Activated CD4-positive, alpha-beta T cell treated with anti-CD3 and anti-CD28 coated beads for 36 hours (primary cell): ENCODE measurements around the gene EPN2. TPM values are rescaled to one million over a fixed set of nuclear protein-coding genes. Genes with fewer than 3 reads are reported as not detected.
"Not testable (repeated sequence)": the region's sequence is repeated elsewhere in the genome, so short reads cannot be mapped to it uniquely, and the experiment has no call there.

Source experiments
- ATAC-seq: fragments of 200-7000 bp; cut with Tn5 transposase; one replicate; pipeline ENCODE4 v1.10.0; 2021; ENCODE audit warnings: mild to moderate bottlenecking, moderate library complexity
- CTCF ChIA-PET: fragments of 350-600 bp; sonication (Branson Sonifier 250); formaldehyde crosslinking; loops from one replicate; lab custom pipeline; 2021; ENCODE audit warnings: antibody characterized with exemption; lab: Charles Lee
- POLR2A ChIA-PET: fragments of 350-600 bp; sonication (Branson Sonifier 250); formaldehyde crosslinking; loops from one replicate; lab custom pipeline; 2021; ENCODE audit warnings: antibody characterized with exemption, inconsistent platforms; lab: Charles Lee
- DNase-seq: peaks from one replicate; pipeline ENCODE4 v3.0.0-alpha.2; 2020
- H3K27ac Mint-ChIP-seq: one replicate; pipeline ENCODE4 v1.8.0; 2021; ENCODE audit warnings: mixed read lengths
- H3K27me3 Mint-ChIP-seq: one replicate; pipeline ENCODE4 v1.8.0; 2021; ENCODE audit warnings: mixed read lengths
- H3K36me3 Mint-ChIP-seq: one replicate; pipeline ENCODE4 v1.8.0; 2021; ENCODE audit warnings: low read depth, mixed read lengths
- H3K4me1 Mint-ChIP-seq: one replicate; pipeline ENCODE4 v1.8.0; 2021; ENCODE audit warnings: mixed read lengths
- H3K4me3 Mint-ChIP-seq: one replicate; pipeline ENCODE4 v1.8.0; 2021; ENCODE audit warnings: mild to moderate bottlenecking, moderate library complexity, mixed read lengths
- H3K9me3 Mint-ChIP-seq: one replicate; pipeline ENCODE4 v1.8.0; 2021; ENCODE audit warnings: low read depth, mixed read lengths
- intact Hi-C, 2 experiments: fragments of 100-400 bp; cut with DNase I in 1 of 2; cut with micrococcal nuclease in 1 of 2; formaldehyde crosslinking; loops; one replicate each; pipeline versions ENCODE4 v1.14.2 to v1.15.1; 2022 to 2024; cut with DNase I, micrococcal nuclease
- total RNA-seq, 2 experiments: library from RNA; stranded (reverse); gene quantifications; one replicate each; pipeline ENCODE4 v1.2.3, GENCODE V29; 2021

Gene EPN2
- total RNA-seq: 1 to 10 TPM; 6.8 to 8.2 TPM

GRCh38 chr17:19237139-19237388 lies at the start of gene EPN2:
TSS of gene EPN2 (plus strand) at chr17:19237366. CDS start at chr17:19283120, 45,754 bp downstream.
- ATAC-seq, H3K4me1 Mint-ChIP-seq, POLR2A ChIA-PET, H3K9me3 Mint-ChIP-seq, H3K36me3 Mint-ChIP-seq, H3K27me3 Mint-ChIP-seq, intact Hi-C loops, CTCF ChIA-PET: not testable (repeated sequence)
- peak within 1 kb of the TSS; percentile 42 for H3K27ac Mint-ChIP-seq
- peak; percentile 75 for DNase-seq
- H3K4me3 Mint-ChIP-seq: peak within 1 kb of the TSS; percentile 79

- POLR2A ChIA-PET, intact Hi-C loops, H3K27ac Mint-ChIP-seq, H3K9me3 Mint-ChIP-seq, H3K36me3 Mint-ChIP-seq, H3K4me3 Mint-ChIP-seq, H3K4me1 Mint-ChIP-seq, DNase-seq, CTCF ChIA-PET, H3K27me3 Mint-ChIP-seq: not testable (repeated sequence)
- ATAC-seq: peak; percentile 66
Observed at GRCh38 chr17:19187883-19188869, 49.0 kb upstream of the EPN2 start.

GRCh38 chr17:19188870-19189708 lies 48.1 kb upstream of the EPN2 start:
- POLR2A ChIA-PET, H3K4me1 Mint-ChIP-seq, H3K27ac Mint-ChIP-seq, H3K4me3 Mint-ChIP-seq, intact Hi-C loops, H3K36me3 Mint-ChIP-seq, DNase-seq, H3K9me3 Mint-ChIP-seq, CTCF ChIA-PET, H3K27me3 Mint-ChIP-seq: not testable (repeated sequence)
- peak; percentile 79 for ATAC-seq

- CTCF ChIA-PET, POLR2A ChIA-PET, H3K4me1 Mint-ChIP-seq, H3K4me3 Mint-ChIP-seq, H3K9me3 Mint-ChIP-seq, H3K36me3 Mint-ChIP-seq, DNase-seq, H3K27me3 Mint-ChIP-seq, intact Hi-C loops, H3K27ac Mint-ChIP-seq: not testable (repeated sequence)
- peak; percentile 14 for ATAC-seq
Observed at GRCh38 chr17:19189781-19190405, 47.3 kb upstream of the EPN2 start.

- H3K4me3 Mint-ChIP-seq, CTCF ChIA-PET, POLR2A ChIA-PET, intact Hi-C loops, H3K27ac Mint-ChIP-seq, H3K27me3 Mint-ChIP-seq, H3K9me3 Mint-ChIP-seq, H3K4me1 Mint-ChIP-seq, DNase-seq, H3K36me3 Mint-ChIP-seq: not testable (repeated sequence)
- ATAC-seq: peak; percentile 97
Observed at GRCh38 chr17:19196382-19197204, 40.6 kb upstream of the EPN2 start.

- H3K9me3 Mint-ChIP-seq, CTCF ChIA-PET, H3K36me3 Mint-ChIP-seq, H3K27ac Mint-ChIP-seq, intact Hi-C loops, DNase-seq, H3K4me3 Mint-ChIP-seq, H3K4me1 Mint-ChIP-seq, H3K27me3 Mint-ChIP-seq, POLR2A ChIA-PET: not testable (repeated sequence)
- ATAC-seq: peak; percentile 99
Observed at GRCh38 chr17:19202448-19202847, 34.7 kb upstream of the EPN2 start.

- POLR2A ChIA-PET, CTCF ChIA-PET, H3K4me3 Mint-ChIP-seq, H3K27ac Mint-ChIP-seq, intact Hi-C loops, H3K36me3 Mint-ChIP-seq, H3K9me3 Mint-ChIP-seq, DNase-seq, ATAC-seq, H3K27me3 Mint-ChIP-seq, H3K4me1 Mint-ChIP-seq: not testable (repeated sequence)
Observed at GRCh38 chr17:19203429-19203828, 33.7 kb upstream of the EPN2 start.

- intact Hi-C loops, H3K27ac Mint-ChIP-seq, H3K27me3 Mint-ChIP-seq, H3K36me3 Mint-ChIP-seq, DNase-seq, H3K4me3 Mint-ChIP-seq, H3K4me1 Mint-ChIP-seq, CTCF ChIA-PET, H3K9me3 Mint-ChIP-seq, POLR2A ChIA-PET: not testable (repeated sequence)
- peak; percentile 39 for ATAC-seq
Observed at GRCh38 chr17:19215074-19215860, 21.9 kb upstream of the EPN2 start.

- H3K36me3 Mint-ChIP-seq, H3K4me3 Mint-ChIP-seq, H3K27me3 Mint-ChIP-seq, intact Hi-C loops, H3K9me3 Mint-ChIP-seq, H3K4me1 Mint-ChIP-seq, CTCF ChIA-PET, H3K27ac Mint-ChIP-seq, DNase-seq, POLR2A ChIA-PET: not testable (repeated sequence)
- ATAC-seq: peak; percentile 57
Observed at GRCh38 chr17:19216148-19216926, 20.8 kb upstream of the EPN2 start.

- H3K4me1 Mint-ChIP-seq, ATAC-seq, CTCF ChIA-PET, H3K4me3 Mint-ChIP-seq, H3K27me3 Mint-ChIP-seq, POLR2A ChIA-PET, intact Hi-C loops, DNase-seq, H3K9me3 Mint-ChIP-seq, H3K36me3 Mint-ChIP-seq, H3K27ac Mint-ChIP-seq: not testable (repeated sequence)
Observed at GRCh38 chr17:19218914-19219313, 18.3 kb upstream of the EPN2 start.
